Measurements from ENCODE around the gene PTGR3.

- TF ChIP-seq CREB1 (IDR thresholded peaks at IDR 0.05; ENCODE audit: low read depth) (no peak), NFIC (IDR thresholded peaks at IDR 0.05) (no peak), YY1 (IDR thresholded peaks at IDR 0.05; ENCODE audit: low read depth) (no peak), MAX (IDR thresholded peaks at IDR 0.05) (no peak), TAF1 (IDR thresholded peaks at IDR 0.05; ENCODE audit: low read depth) (no peak), REST (IDR thresholded peaks at IDR 0.05; ENCODE audit: low read depth) (no peak), TEAD4 (IDR thresholded peaks at IDR 0.05) (no peak), EP300 (IDR thresholded peaks at IDR 0.05; ENCODE audit: borderline replicate concordance) (no peak), CEBPB (IDR thresholded peaks at IDR 0.05) (no peak), ZBTB7A (IDR thresholded peaks at IDR 0.05; ENCODE audit: low read depth) (no peak), USF1 (IDR thresholded peaks at IDR 0.05) (no peak), RAD21 (IDR thresholded peaks at IDR 0.05; ENCODE audit: low read depth) (no peak), EGR1 (IDR thresholded peaks at IDR 0.05) (no peak), FOXM1 (IDR thresholded peaks at IDR 0.05; ENCODE audit: borderline replicate concordance, low read depth) (no peak)
These were observed 38.9 kb upstream of the PTGR3 start for GRCh38 chr18:75247611-75248421.
